ENCODE results near the gene BMP2.

Gene BMP2

GRCh38 chr20:6744805-6745204 is 22.7 kb upstream of the BMP2 start:
- DNase-seq (ENCODE audit: extremely low read depth, low read depth) = no peak
- H3K4me3 ChIP-seq (replicated peaks; ENCODE audit: low read depth, low read length) = no peak overlapping the region
- no peak for TF ChIP-seq CTCF (IDR thresholded peaks at IDR 0.05; ENCODE audit: low read depth, low read length, missing control alignments)

- no peak for TF ChIP-seq CTCF (IDR thresholded peaks at IDR 0.05; ENCODE audit: low read depth, low read length, missing control alignments)
- H3K4me3 ChIP-seq (replicated peaks; ENCODE audit: low read depth, low read length) = no peak overlapping the region
- no peak for DNase-seq (ENCODE audit: extremely low read depth, low read depth)
Observed at GRCh38 chr20:6746901-6747609, 20.4 kb upstream of the BMP2 start.

- H3K4me3 ChIP-seq (replicated peaks; ENCODE audit: low read depth, low read length) = no peak overlapping the region
- DNase-seq (ENCODE audit: extremely low read depth, low read depth) = no peak
- no peak for TF ChIP-seq CTCF (IDR thresholded peaks at IDR 0.05; ENCODE audit: low read depth, low read length, missing control alignments)
Observed at GRCh38 chr20:6750438-6750837, 17.0 kb upstream of the BMP2 start.

- TF ChIP-seq CTCF (IDR thresholded peaks at IDR 0.05; ENCODE audit: low read depth, low read length, missing control alignments) = no peak
- DNase-seq (ENCODE audit: extremely low read depth, low read depth) = no peak
- H3K4me3 ChIP-seq (replicated peaks; ENCODE audit: low read depth, low read length) = no peak overlapping the region
Observed at GRCh38 chr20:6756693-6757595, 10.5 kb upstream of the BMP2 start.

- no peak for DNase-seq (ENCODE audit: extremely low read depth, low read depth)
- no peak for TF ChIP-seq CTCF (IDR thresholded peaks at IDR 0.05; ENCODE audit: low read depth, low read length, missing control alignments)
- no peak overlapping the region for H3K4me3 ChIP-seq (replicated peaks; ENCODE audit: low read depth, low read length)
Observed at GRCh38 chr20:6764619-6765018, 2.9 kb upstream of the BMP2 start.

GRCh38 chr20:6765469-6766058 is 1.9 kb upstream of the BMP2 start:
- TF ChIP-seq CTCF (IDR thresholded peaks at IDR 0.05; ENCODE audit: low read depth, low read length, missing control alignments) = peak; percentile 54
- no peak overlapping the region for H3K4me3 ChIP-seq (replicated peaks; ENCODE audit: low read depth, low read length)
- DNase-seq (ENCODE audit: extremely low read depth, low read depth) = no peak

Data from HFF-Myc (cell line).